Measurements from ENCODE around the gene STPG4.

- TF ChIP-seq CTCF (conservative IDR thresholded peaks at IDR 0.05) (no peak), ZFX (IDR thresholded peaks at IDR 0.05) (no peak)
These were observed 106.2 kb downstream of the STPG4 start for GRCh38 chr2:47048801-47049480.
